Central memory CD8-positive, alpha-beta T cell (primary cell): ENCODE measurements around the gene SSPN.

Experiments used
- ATAC-seq: fragments of 150-1000 bp; cut with Tn5 transposase; replicated peaks from 2 replicates; pipeline ENCODE4 v1.10.0; 2022; ENCODE audit warnings: mild to moderate bottlenecking, moderate FRiP score, moderate number of reproducible peaks; ENCODE audit not compliant: poor library complexity, severe bottlenecking; ENCODE audit errors: extremely low read depth
- DNase-seq, 2 donors: peaks; one replicate each; pipeline ENCODE4 v3.0.0; 2021; ENCODE audit warnings: low spot score in 2 of 2
- H3K27ac Mint-ChIP-seq: one replicate; pipeline ENCODE4 v1.8.0; 2022; ENCODE audit warnings: low read depth, mild to moderate bottlenecking, moderate library complexity, mixed read lengths
- H3K27me3 Mint-ChIP-seq: one replicate; pipeline ENCODE4 v1.8.0; 2022; ENCODE audit warnings: mixed read lengths
- H3K36me3 Mint-ChIP-seq: one replicate; pipeline ENCODE4 v1.8.0; 2022; ENCODE audit warnings: mild to moderate bottlenecking, moderate library complexity, mixed read lengths; ENCODE audit not compliant: insufficient read depth
- H3K4me1 Mint-ChIP-seq: one replicate; pipeline ENCODE4 v1.8.0; 2022; ENCODE audit warnings: mixed read lengths
- H3K4me3 Mint-ChIP-seq: one replicate; pipeline ENCODE4 v1.8.0; 2022; ENCODE audit warnings: mild to moderate bottlenecking, moderate library complexity, mixed read lengths
- H3K9me3 Mint-ChIP-seq: one replicate; pipeline ENCODE4 v1.8.0; 2022; ENCODE audit warnings: mixed read lengths

SSPN gene

GRCh38 chr12:26278266-26278665, 82.9 kb downstream of the SSPN start:
- ATAC-seq (no peak), DNase-seq (no peak)
- Mint-ChIP-seq H3K4me3 (no peak overlapping the region), H3K9me3 (no peaks in the 10 kb centered on the region), H3K27ac (no peak overlapping the region), H3K36me3 (peaks cover 2% of the 10 kb centered on the region), H3K27me3 (no peaks in the 10 kb centered on the region), H3K4me1 (no peaks in the 10 kb centered on the region)

GRCh38 chr12:26278666-26279065, 83.3 kb downstream of the SSPN start:
- no peak for DNase-seq
- Mint-ChIP-seq H3K27me3 (no peaks in the 10 kb centered on the region), H3K4me1 (no peaks in the 10 kb centered on the region), H3K4me3 (no peak overlapping the region), H3K9me3 (no peaks in the 10 kb centered on the region), H3K36me3 (peaks cover 2% of the 10 kb centered on the region), H3K27ac (no peak overlapping the region)
- ATAC-seq: no peak

- DNase-seq: no peak
- no peak for ATAC-seq
- H3K9me3 Mint-ChIP-seq: no peaks in the 10 kb centered on the region
- H3K27ac Mint-ChIP-seq: no peak overlapping the region
- no peak overlapping the region for H3K4me3 Mint-ChIP-seq
- peaks cover 2% of the 10 kb centered on the region for H3K36me3 Mint-ChIP-seq
- H3K27me3 Mint-ChIP-seq: no peaks in the 10 kb centered on the region
- H3K4me1 Mint-ChIP-seq: no peaks in the 10 kb centered on the region
Observed at GRCh38 chr12:26279091-26279490, 83.7 kb downstream of the SSPN start.

GRCh38 chr12:26279908-26280307, 84.5 kb downstream of the SSPN start:
- no peaks in the 10 kb centered on the region for H3K4me1 Mint-ChIP-seq
- H3K27me3 Mint-ChIP-seq: no peaks in the 10 kb centered on the region
- no peak overlapping the region for H3K27ac Mint-ChIP-seq
- no peaks in the 10 kb centered on the region for H3K9me3 Mint-ChIP-seq
- H3K36me3 Mint-ChIP-seq: peaks cover 2% of the 10 kb centered on the region
- H3K4me3 Mint-ChIP-seq: no peak overlapping the region
- ATAC-seq (no peak), DNase-seq (no peak)

GRCh38 chr12:26280869-26281268, 85.5 kb downstream of the SSPN start:
- peaks cover 2% of the 10 kb centered on the region for H3K36me3 Mint-ChIP-seq

GRCh38 chr12:26281320-26281719, 85.9 kb downstream of the SSPN start:
- H3K36me3 Mint-ChIP-seq: peaks cover 2% of the 10 kb centered on the region
- H3K4me3 Mint-ChIP-seq: no peak overlapping the region
- no peak overlapping the region for H3K27ac Mint-ChIP-seq
- H3K27me3 Mint-ChIP-seq: no peaks in the 10 kb centered on the region
- H3K4me1 Mint-ChIP-seq: no peaks in the 10 kb centered on the region
- H3K9me3 Mint-ChIP-seq: no peaks in the 10 kb centered on the region
- DNase-seq: no peak
- ATAC-seq: no peak

More at GRCh38 chr12:26280869-26281268, 85.5 kb downstream of the SSPN start:
- Mint-ChIP-seq H3K9me3 (no peaks in the 10 kb centered on the region), H3K4me3 (no peak overlapping the region), H3K4me1 (no peaks in the 10 kb centered on the region), H3K27me3 (no peaks in the 10 kb centered on the region), H3K27ac (no peak overlapping the region)
- no peak for ATAC-seq
- no peak for DNase-seq

- DNase-seq: no peak
Observed at GRCh38 chr12:26282339-26282940, 87.1 kb downstream of the SSPN start.

GRCh38 chr12:26283046-26283445, 87.7 kb downstream of the SSPN start:
- ATAC-seq (no peak), DNase-seq (no peak)
- Mint-ChIP-seq H3K27ac (no peak overlapping the region), H3K4me3 (no peak overlapping the region), H3K27me3 (no peaks in the 10 kb centered on the region), H3K36me3 (peaks cover 2% of the 10 kb centered on the region), H3K9me3 (no peaks in the 10 kb centered on the region), H3K4me1 (no peaks in the 10 kb centered on the region)

More at GRCh38 chr12:26282339-26282940, 87.1 kb downstream of the SSPN start:
- no peak overlapping the region for H3K4me3 Mint-ChIP-seq
- H3K36me3 Mint-ChIP-seq: peaks cover 2% of the 10 kb centered on the region
- no peaks in the 10 kb centered on the region for H3K27me3 Mint-ChIP-seq
- no peaks in the 10 kb centered on the region for H3K9me3 Mint-ChIP-seq
- H3K27ac Mint-ChIP-seq: no peak overlapping the region
- ATAC-seq: no peak
- H3K4me1 Mint-ChIP-seq: no peaks in the 10 kb centered on the region

- H3K27me3 Mint-ChIP-seq: no peaks in the 10 kb centered on the region
- no peak overlapping the region for H3K27ac Mint-ChIP-seq
- ATAC-seq (no peak), DNase-seq (no peak)
- H3K36me3 Mint-ChIP-seq: peaks cover 2% of the 10 kb centered on the region
- H3K9me3 Mint-ChIP-seq: no peaks in the 10 kb centered on the region
- H3K4me1 Mint-ChIP-seq: no peaks in the 10 kb centered on the region
- H3K4me3 Mint-ChIP-seq: no peak overlapping the region
Observed at GRCh38 chr12:26283617-26284016, 88.2 kb downstream of the SSPN start.

- Mint-ChIP-seq H3K27ac (no peak overlapping the region), H3K9me3 (no peaks in the 10 kb centered on the region), H3K4me1 (no peaks in the 10 kb centered on the region), H3K36me3 (no peaks in the 10 kb centered on the region), H3K27me3 (no peaks in the 10 kb centered on the region), H3K4me3 (no peak overlapping the region)
- ATAC-seq: no peak
- DNase-seq: no peak
Observed at GRCh38 chr12:26285401-26285800, 90.0 kb downstream of the SSPN start.

- Mint-ChIP-seq H3K4me3 (no peak overlapping the region), H3K36me3 (no peaks in the 10 kb centered on the region), H3K27ac (no peak overlapping the region), H3K4me1 (no peaks in the 10 kb centered on the region), H3K27me3 (no peaks in the 10 kb centered on the region), H3K9me3 (no peaks in the 10 kb centered on the region)
- ATAC-seq: no peak
- DNase-seq: no peak
Observed at GRCh38 chr12:26286186-26286585, 90.8 kb downstream of the SSPN start.

- H3K27ac Mint-ChIP-seq: no peak overlapping the region
- no peak for ATAC-seq
Observed at GRCh38 chr12:26287671-26288381, 92.5 kb downstream of the SSPN start.

GRCh38 chr12:26290565-26290964, 95.2 kb downstream of the SSPN start:
- no peaks in the 10 kb centered on the region for H3K36me3 Mint-ChIP-seq
- H3K4me1 Mint-ChIP-seq: no peaks in the 10 kb centered on the region
- no peak overlapping the region for H3K27ac Mint-ChIP-seq
- ATAC-seq: no peak
- H3K9me3 Mint-ChIP-seq: no peaks in the 10 kb centered on the region
- DNase-seq: no peak
- H3K27me3 Mint-ChIP-seq: no peaks in the 10 kb centered on the region
- H3K4me3 Mint-ChIP-seq: no peak overlapping the region

More at GRCh38 chr12:26287671-26288381, 92.5 kb downstream of the SSPN start:
- Mint-ChIP-seq H3K4me1 (no peaks in the 10 kb centered on the region), H3K27me3 (no peaks in the 10 kb centered on the region), H3K4me3 (no peak overlapping the region), H3K36me3 (no peaks in the 10 kb centered on the region), H3K9me3 (no peaks in the 10 kb centered on the region)
- DNase-seq: no peak
